Fibroblast of pulmonary artery (primary cell): ENCODE data around the gene PGRMC2.

Experiments used
- DNase-seq: peaks from one replicate; pipeline ENCODE4 v3.0.0-alpha.2; 2010; ENCODE audit warnings: low read depth
- H3K4me3 ChIP-seq: replicated peaks from 2 replicates; pipeline ENCODE4 v1.5.1; 2011; ENCODE audit warnings: low read depth, mild to moderate bottlenecking, control low read depth, low read length, moderate library complexity
- TF ChIP-seq, protein P1 (sequence below): IDR thresholded peaks from 2 replicates; pipeline ENCODE4 v1.5.1; 2011; ENCODE audit warnings: mild to moderate bottlenecking, control low read depth, low read length, inconsistent platforms; ENCODE audit errors: missing control alignments

Gene PGRMC2

DNA sequence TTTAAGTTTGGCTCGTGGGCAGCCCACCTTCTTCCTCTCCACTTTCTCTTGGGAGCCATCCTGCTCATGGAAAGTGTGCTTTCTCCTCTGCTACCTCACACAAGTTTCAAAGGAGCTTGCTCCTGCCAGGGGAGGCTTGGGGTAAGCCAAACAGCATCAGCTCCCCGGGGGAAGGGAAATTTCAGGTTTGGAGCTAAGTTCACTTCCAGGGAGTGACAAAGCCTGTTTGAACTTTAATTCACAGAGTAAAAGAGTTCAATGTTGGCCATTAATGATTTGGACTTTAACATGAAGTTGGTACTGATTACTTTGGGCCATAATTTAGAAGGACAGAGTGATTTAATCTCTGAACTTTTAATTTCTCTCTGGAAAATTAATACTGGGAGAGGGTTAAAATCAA, 4.7 kb upstream of the PGRMC2 start:
- TF ChIP-seq, protein P1, sequence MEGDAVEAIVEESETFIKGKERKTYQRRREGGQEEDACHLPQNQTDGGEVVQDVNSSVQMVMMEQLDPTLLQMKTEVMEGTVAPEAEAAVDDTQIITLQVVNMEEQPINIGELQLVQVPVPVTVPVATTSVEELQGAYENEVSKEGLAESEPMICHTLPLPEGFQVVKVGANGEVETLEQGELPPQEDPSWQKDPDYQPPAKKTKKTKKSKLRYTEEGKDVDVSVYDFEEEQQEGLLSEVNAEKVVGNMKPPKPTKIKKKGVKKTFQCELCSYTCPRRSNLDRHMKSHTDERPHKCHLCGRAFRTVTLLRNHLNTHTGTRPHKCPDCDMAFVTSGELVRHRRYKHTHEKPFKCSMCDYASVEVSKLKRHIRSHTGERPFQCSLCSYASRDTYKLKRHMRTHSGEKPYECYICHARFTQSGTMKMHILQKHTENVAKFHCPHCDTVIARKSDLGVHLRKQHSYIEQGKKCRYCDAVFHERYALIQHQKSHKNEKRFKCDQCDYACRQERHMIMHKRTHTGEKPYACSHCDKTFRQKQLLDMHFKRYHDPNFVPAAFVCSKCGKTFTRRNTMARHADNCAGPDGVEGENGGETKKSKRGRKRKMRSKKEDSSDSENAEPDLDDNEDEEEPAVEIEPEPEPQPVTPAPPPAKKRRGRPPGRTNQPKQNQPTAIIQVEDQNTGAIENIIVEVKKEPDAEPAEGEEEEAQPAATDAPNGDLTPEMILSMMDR: no peak
- H3K4me3 ChIP-seq: no peak overlapping the region
- DNase-seq: no peak

DNA sequence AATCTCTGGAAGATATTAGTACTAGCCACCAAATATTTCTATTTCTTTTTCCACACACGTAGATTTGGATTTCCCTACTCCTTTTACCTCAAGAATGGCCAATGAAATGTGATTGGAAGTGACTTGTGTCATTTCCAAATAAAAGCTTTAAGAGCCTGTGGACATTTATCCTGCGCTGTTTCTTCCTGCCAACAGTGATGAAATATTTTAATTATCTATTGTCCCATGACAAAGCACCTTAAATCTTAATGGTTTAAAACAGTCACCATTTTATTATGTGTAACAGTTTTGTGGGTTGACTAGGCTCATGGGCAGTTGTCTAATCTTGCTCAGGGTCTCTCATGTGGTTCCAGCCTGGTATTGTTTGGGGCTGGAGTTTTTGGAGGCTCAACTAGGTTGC, 3.5 kb upstream of the PGRMC2 start:
- no peak overlapping the region for H3K4me3 ChIP-seq
- no peak for DNase-seq
- TF ChIP-seq, protein P1: no peak

GRCh38 chr4:128290526-128290925, 2.9 kb upstream of the PGRMC2 start:
- DNase-seq: no peak
- no peak overlapping the region for H3K4me3 ChIP-seq
- TF ChIP-seq, protein P1: no peak

DNA sequence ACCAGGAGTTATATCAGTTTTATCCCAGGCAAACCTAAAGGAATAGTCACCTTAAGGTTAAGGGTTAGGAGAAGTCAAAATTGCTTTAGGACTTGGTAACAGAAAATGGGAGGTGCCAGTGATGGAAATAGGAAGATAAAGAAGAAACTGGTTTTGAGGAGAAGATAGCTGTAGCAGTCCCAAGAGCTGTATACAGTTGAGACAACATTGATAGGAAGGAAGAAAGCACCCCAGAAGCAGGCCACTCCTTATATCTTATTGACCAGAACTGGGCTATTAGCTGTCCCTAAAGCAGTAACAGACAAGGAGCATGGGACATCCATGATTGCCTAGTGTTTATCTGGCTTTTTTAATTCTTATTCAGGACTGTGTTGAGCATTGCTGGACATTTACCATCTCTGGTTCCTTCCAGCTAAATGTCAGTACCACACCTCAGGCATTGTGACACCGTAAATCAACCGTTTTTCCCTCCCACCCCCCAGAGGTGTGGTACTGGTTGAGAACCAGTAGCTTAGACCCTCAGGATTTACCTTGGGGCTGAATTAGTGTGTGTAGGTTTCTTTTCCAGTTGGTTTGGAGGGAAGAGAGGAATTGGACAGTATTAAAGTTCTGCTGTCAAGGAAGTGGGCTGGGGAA, 2.0 kb upstream of the PGRMC2 start:
- no peak for DNase-seq
- H3K4me3 ChIP-seq: no peak overlapping the region
- TF ChIP-seq, protein P1: no peak

DNA sequence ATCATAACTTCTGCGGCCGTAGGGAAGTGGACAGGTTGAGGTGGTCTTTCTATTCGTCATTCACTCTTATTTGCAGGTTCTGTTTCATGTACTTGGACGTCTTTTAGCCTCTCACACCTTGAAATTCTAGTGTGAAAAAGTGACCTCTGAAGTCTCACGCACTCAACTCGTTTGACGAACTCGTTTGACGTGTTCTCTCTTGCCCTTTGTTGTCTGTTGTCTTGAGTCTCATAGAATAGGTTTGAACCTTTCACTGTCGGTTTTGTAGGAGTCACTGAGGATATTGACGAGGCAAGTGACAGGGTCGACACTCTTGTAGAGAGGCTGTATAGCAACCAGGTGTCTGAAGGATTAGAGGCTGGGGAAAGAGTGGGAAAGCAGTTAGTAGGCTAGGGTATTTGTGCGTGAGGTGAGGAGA, 1.1 kb upstream of the PGRMC2 start:
- DNase-seq: peak; percentile 56
- TF ChIP-seq, protein P1: no peak
- peak overlapping the region; percentile 77 for H3K4me3 ChIP-seq

- peak; percentile 99 for DNase-seq
- TF ChIP-seq, protein P1: no peak
- peak overlapping the region; percentile 77 for H3K4me3 ChIP-seq
These were observed 467 bp upstream of the PGRMC2 start for GRCh38 chr4:128287871-128288688.
